ENCODE data around the gene C16orf92. TPM values are rescaled to one million over a fixed set of nuclear protein-coding genes. Genes with fewer than 3 reads are reported as not detected.

Gene C16orf92
- total RNA-seq, 2 donors from 2014 or later: not detected

GRCh38 chr16:30049871-30050270, 26.9 kb downstream of the C16orf92 start:
- Histone ChIP-seq H3K9me3 (no peaks in the 10 kb centered on the region), H3K36me3 (no peaks in the 10 kb centered on the region), H3K27ac (no peak overlapping the region), H3K4me3 (no peak overlapping the region), H3K27me3 (replicated peaks; ENCODE audit: insufficient read depth) (no peaks in the 10 kb centered on the region), H3K4me1 (replicated peaks) (peaks cover 4% of the 10 kb centered on the region)
- WGBS: 82% methylated on average over 7 of the region's 8 CpGs
- intact Hi-C loops (cut with DNase I): no loop called here
- TF ChIP-seq CTCF (IDR thresholded peaks at IDR 0.05): no peak
- TF ChIP-seq POLR2A (IDR thresholded peaks at IDR 0.05): no peak
- no peak for TF ChIP-seq POLR2AphosphoS5 (IDR thresholded peaks at IDR 0.05)
- no peak for DNase-seq (ENCODE audit: low spot score)

GRCh38 chr16:30051518-30051917, 28.5 kb downstream of the C16orf92 start:
- TF ChIP-seq CTCF (IDR thresholded peaks at IDR 0.05) (no peak), POLR2AphosphoS5 (IDR thresholded peaks at IDR 0.05) (no peak), POLR2A (IDR thresholded peaks at IDR 0.05) (no peak)
- no peak for DNase-seq (ENCODE audit: low spot score)
- Histone ChIP-seq H3K4me1 (replicated peaks) (peaks cover 4% of the 10 kb centered on the region), H3K9me3 (no peaks in the 10 kb centered on the region), H3K27ac (no peak overlapping the region), H3K27me3 (replicated peaks; ENCODE audit: insufficient read depth) (no peaks in the 10 kb centered on the region), H3K4me3 (no peak overlapping the region), H3K36me3 (no peaks in the 10 kb centered on the region)
- intact Hi-C loops (cut with DNase I): no loop called here
- 89% methylated on average over 3 of the region's 3 CpGs for WGBS

GRCh38 chr16:30052671-30053372, 29.8 kb downstream of the C16orf92 start:
- Histone ChIP-seq H3K27me3 (replicated peaks; ENCODE audit: insufficient read depth) (no peaks in the 10 kb centered on the region), H3K4me1 (replicated peaks) (peaks cover 4% of the 10 kb centered on the region), H3K4me3 (peak overlapping the region; percentile 52 to 65), H3K9me3 (no peaks in the 10 kb centered on the region), H3K36me3 (no peaks in the 10 kb centered on the region), H3K27ac (peak overlapping the region in 1 of 2 donors; percentile 2)
- TF ChIP-seq POLR2AphosphoS5 (IDR thresholded peaks at IDR 0.05): peak; percentile 95
- TF ChIP-seq CTCF (IDR thresholded peaks at IDR 0.05): no peak
- TF ChIP-seq POLR2A (IDR thresholded peaks at IDR 0.05): peak; percentile 43
- intact Hi-C loops (cut with DNase I): no loop called here
- 6% methylated on average over 46 of the region's 58 CpGs for WGBS
- DNase-seq (ENCODE audit: low spot score): peak; percentile 86

GRCh38 chr16:30053376-30054015, 30.5 kb downstream of the C16orf92 start:
- no peaks in the 10 kb centered on the region for H3K36me3 ChIP-seq
- H3K27me3 ChIP-seq (replicated peaks; ENCODE audit: insufficient read depth): no peaks in the 10 kb centered on the region
- WGBS: 4% methylated on average over 19 of the region's 19 CpGs
- no peak for TF ChIP-seq POLR2A (IDR thresholded peaks at IDR 0.05)
- no peak for TF ChIP-seq CTCF (IDR thresholded peaks at IDR 0.05)
- no peak for TF ChIP-seq POLR2AphosphoS5 (IDR thresholded peaks at IDR 0.05)
- peaks cover 4% of the 10 kb centered on the region for H3K4me1 ChIP-seq (replicated peaks)
- intact Hi-C loops (cut with DNase I): no loop called here
- H3K4me3 ChIP-seq: peak overlapping the region; percentile 52 to 65
- H3K27ac ChIP-seq: peak overlapping the region in 1 of 2 donors; percentile 2
- no peak for DNase-seq (ENCODE audit: low spot score)
- H3K9me3 ChIP-seq: no peaks in the 10 kb centered on the region

- H3K27me3 ChIP-seq (replicated peaks; ENCODE audit: insufficient read depth): no peaks in the 10 kb centered on the region
- 80% methylated on average over 8 of the region's 8 CpGs for whole genome bisulfite sequencing
- TF ChIP-seq POLR2AphosphoS5 (IDR thresholded peaks at IDR 0.05) (no peak), CTCF (IDR thresholded peaks at IDR 0.05) (no peak), POLR2A (IDR thresholded peaks at IDR 0.05) (no peak)
- H3K4me1 ChIP-seq (replicated peaks): peaks cover 4% of the 10 kb centered on the region
- no peaks in the 10 kb centered on the region for H3K36me3 ChIP-seq
- no peak for DNase-seq (ENCODE audit: low spot score)
- intact Hi-C loops (cut with DNase I): no loop called here
- no peak overlapping the region for H3K4me3 ChIP-seq
- no peak overlapping the region for H3K27ac ChIP-seq
- no peaks in the 10 kb centered on the region for H3K9me3 ChIP-seq
Measured at GRCh38 chr16:30054451-30054850, 31.5 kb downstream of the C16orf92 start.
